ENCODE data around the gene FGF12. TPM values are rescaled to one million over a fixed set of nuclear protein-coding genes. Genes with fewer than 3 reads are reported as not detected.

The FGF12 gene
- total RNA-seq, 3 donors from 2014 or later: 0.44 to 2.1 (median 0.66) TPM

DNA sequence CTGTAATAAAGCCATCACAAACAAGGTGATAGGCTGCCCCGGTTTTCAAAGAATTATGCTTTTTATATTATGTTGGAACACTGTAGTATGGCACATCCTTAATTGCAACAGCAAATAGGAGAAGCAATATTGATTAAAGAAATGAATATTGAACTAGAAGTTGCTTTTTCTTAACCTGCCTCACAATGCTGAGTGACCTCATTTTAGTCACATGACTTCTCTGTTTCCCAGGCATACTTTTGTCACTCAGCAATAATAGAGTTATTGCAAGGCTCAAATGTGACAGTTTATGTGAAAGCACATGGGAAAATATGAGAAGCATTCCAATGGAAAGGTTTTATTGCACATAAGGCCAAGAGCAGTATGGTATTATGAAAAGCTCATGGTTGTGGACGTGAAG lies 400.7 kb downstream of the FGF12 start:
- TF ChIP-seq POLR2AphosphoS5 (IDR thresholded peaks at IDR 0.05) (no peak), POLR2A (IDR thresholded peaks at IDR 0.05) (no peak), CTCF (IDR thresholded peaks at IDR 0.05) (no peak)
- Histone ChIP-seq H3K4me1 (no peaks in the 10 kb centered on the region), H3K4me3 (no peak overlapping the region), H3K9me3 (no peaks in the 10 kb centered on the region), H3K27ac (no peak overlapping the region), H3K27me3 (no peaks in the 10 kb centered on the region), H3K36me3 (no peaks in the 10 kb centered on the region)
- DNase-seq (ENCODE audit: low spot score in 2 of 2): no peak
- intact Hi-C loops (cut with DNase I; ENCODE audit: low total_unique reads): no loop called here

DNA sequence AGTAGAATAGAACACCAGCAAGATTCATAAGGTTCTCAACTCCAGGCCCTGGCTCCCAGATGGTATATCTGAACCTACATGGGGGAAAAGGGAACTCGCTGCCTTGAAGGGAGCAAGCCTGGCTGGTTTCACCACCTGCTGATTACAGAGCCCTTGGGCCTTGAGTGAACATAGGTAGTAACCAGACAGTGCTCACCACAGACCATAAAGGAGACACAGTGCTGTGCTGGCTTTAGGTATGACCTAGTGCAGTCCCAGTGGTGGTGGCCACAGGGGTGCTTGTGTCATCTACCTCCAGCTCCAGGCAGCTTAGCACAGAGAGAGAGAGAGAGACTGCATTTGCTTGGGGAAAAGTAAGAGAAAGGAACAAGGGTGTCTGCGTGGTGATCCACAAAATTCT lies 409.8 kb downstream of the FGF12 start:
- TF ChIP-seq CTCF (IDR thresholded peaks at IDR 0.05): no peak
- no peak for TF ChIP-seq POLR2A (IDR thresholded peaks at IDR 0.05)
- no peak for TF ChIP-seq POLR2AphosphoS5 (IDR thresholded peaks at IDR 0.05)
- no peak overlapping the region for H3K4me3 ChIP-seq
- H3K27me3 ChIP-seq: no peaks in the 10 kb centered on the region
- no peak for DNase-seq (ENCODE audit: low spot score in 2 of 2)
- H3K36me3 ChIP-seq: no peaks in the 10 kb centered on the region
- no peak overlapping the region for H3K27ac ChIP-seq
- no peaks in the 10 kb centered on the region for H3K9me3 ChIP-seq
- intact Hi-C loops (cut with DNase I; ENCODE audit: low total_unique reads): no loop called here
- H3K4me1 ChIP-seq: no peaks in the 10 kb centered on the region

GRCh38 chr3:192313605-192314004 lies 413.7 kb downstream of the FGF12 start:
- Histone ChIP-seq H3K9me3 (no peaks in the 10 kb centered on the region), H3K4me3 (no peak overlapping the region), H3K27me3 (no peaks in the 10 kb centered on the region), H3K4me1 (no peaks in the 10 kb centered on the region), H3K36me3 (no peaks in the 10 kb centered on the region), H3K27ac (no peak overlapping the region)
- no peak for DNase-seq (ENCODE audit: low spot score in 2 of 2)
- TF ChIP-seq CTCF (IDR thresholded peaks at IDR 0.05) (no peak), POLR2A (IDR thresholded peaks at IDR 0.05) (no peak), POLR2AphosphoS5 (IDR thresholded peaks at IDR 0.05) (no peak)
- intact Hi-C loops (cut with DNase I; ENCODE audit: low total_unique reads): no loop called here

GRCh38 chr3:192307631-192308030 lies 419.7 kb downstream of the FGF12 start:
- Histone ChIP-seq H3K4me1 (no peaks in the 10 kb centered on the region), H3K9me3 (no peaks in the 10 kb centered on the region), H3K4me3 (no peak overlapping the region), H3K27me3 (no peaks in the 10 kb centered on the region), H3K27ac (no peak overlapping the region), H3K36me3 (no peaks in the 10 kb centered on the region)
- intact Hi-C loops (cut with DNase I; ENCODE audit: low total_unique reads): no loop called here
- no peak for DNase-seq (ENCODE audit: low spot score in 2 of 2)
- no peak for TF ChIP-seq POLR2A (IDR thresholded peaks at IDR 0.05)
- no peak for TF ChIP-seq POLR2AphosphoS5 (IDR thresholded peaks at IDR 0.05)
- no peak for TF ChIP-seq CTCF (IDR thresholded peaks at IDR 0.05)

DNA sequence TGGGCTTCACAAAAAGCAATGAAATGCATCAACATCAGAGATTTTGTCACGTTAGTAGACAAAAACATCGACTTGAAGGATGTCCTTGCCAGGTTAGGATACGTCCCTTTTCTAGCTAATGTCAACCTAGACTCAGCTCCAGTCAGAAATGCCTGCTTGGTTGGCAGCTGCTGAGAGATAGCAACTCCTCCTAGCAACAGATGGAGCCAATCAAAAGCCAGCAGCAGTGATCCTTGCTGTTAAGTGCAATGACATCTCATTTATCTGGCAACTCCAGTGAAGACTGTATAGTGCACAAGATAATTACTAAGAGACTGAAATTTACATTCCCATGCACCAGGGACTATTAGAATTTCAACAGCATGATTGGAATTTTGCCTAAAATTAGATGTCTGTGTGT lies 424.1 kb downstream of the FGF12 start:
- no peaks in the 10 kb centered on the region for H3K27me3 ChIP-seq
- no peak overlapping the region for H3K27ac ChIP-seq
- no peaks in the 10 kb centered on the region for H3K9me3 ChIP-seq
- no peak overlapping the region for H3K4me3 ChIP-seq
- H3K36me3 ChIP-seq: no peaks in the 10 kb centered on the region
- TF ChIP-seq POLR2AphosphoS5 (IDR thresholded peaks at IDR 0.05) (no peak), POLR2A (IDR thresholded peaks at IDR 0.05) (no peak), CTCF (IDR thresholded peaks at IDR 0.05) (no peak)
- intact Hi-C loops (cut with DNase I; ENCODE audit: low total_unique reads): no loop called here
- no peak for DNase-seq (ENCODE audit: low spot score in 2 of 2)
- H3K4me1 ChIP-seq: no peaks in the 10 kb centered on the region

Measured in breast epithelium (tissue), 4 donors.